Activated CD8-positive, alpha-beta T cell treated with anti-CD3 and anti-CD28 coated beads for 36 hours (primary cell): Measurements from ENCODE around the gene BANK1. TPM values are rescaled to one million over a fixed set of nuclear protein-coding genes. Genes with fewer than 3 reads are reported as not detected.
"Not testable (repeated sequence)": the region's sequence is repeated elsewhere in the genome, so short reads cannot be mapped to it uniquely, and the experiment has no call there.

Source experiments
- ATAC-seq: fragments of 200-7000 bp; cut with Tn5 transposase; one replicate; pipeline ENCODE4 v1.10.0; 2021; ENCODE audit warnings: mild to moderate bottlenecking, moderate library complexity
- CTCF ChIA-PET: fragments of 350-600 bp; sonication (Branson Sonifier 250); formaldehyde crosslinking; loops from one replicate; lab custom pipeline; 2021; ENCODE audit warnings: antibody characterized with exemption; lab: Charles Lee
- POLR2A ChIA-PET: fragments of 350-600 bp; sonication (Branson Sonifier 250); formaldehyde crosslinking; loops from one replicate; lab custom pipeline; 2021; ENCODE audit warnings: antibody characterized with exemption; lab: Charles Lee
- DNase-seq: peaks from one replicate; pipeline ENCODE4 v3.0.0-alpha.2; 2020
- H3K27ac Mint-ChIP-seq: one replicate; pipeline ENCODE4 v1.8.0; 2021; ENCODE audit warnings: mild to moderate bottlenecking, mixed read lengths
- H3K27me3 Mint-ChIP-seq: one replicate; pipeline ENCODE4 v1.8.0; 2021; ENCODE audit warnings: mixed read lengths
- H3K36me3 Mint-ChIP-seq: one replicate; pipeline ENCODE4 v1.8.0; 2021; ENCODE audit warnings: low read depth, mixed read lengths
- H3K4me1 Mint-ChIP-seq: one replicate; pipeline ENCODE4 v1.8.0; 2021; ENCODE audit warnings: low read depth, mixed read lengths
- H3K4me3 Mint-ChIP-seq: one replicate; pipeline ENCODE4 v1.8.0; 2021; ENCODE audit warnings: mild to moderate bottlenecking, moderate library complexity, mixed read lengths
- H3K9me3 Mint-ChIP-seq: one replicate; pipeline ENCODE4 v1.8.0; 2021; ENCODE audit warnings: mixed read lengths
- CTCF ChIP-seq: fragments of 200-600 bp; IDR thresholded peaks from one replicate; pipeline ENCODE4 v1.8.0; 2022; ENCODE audit warnings: antibody characterized with exemption, mild to moderate bottlenecking
- intact Hi-C: fragments of 100-400 bp; cut with micrococcal nuclease; formaldehyde crosslinking; loops from one replicate; pipeline ENCODE4 v1.10.0; 2022
- total RNA-seq, 2 experiments: library from RNA; stranded (reverse); gene quantifications; one replicate each; pipeline ENCODE4 v1.2.3, GENCODE V29; 2021

The BANK1 gene
- total RNA-seq, 2 experiments from 2014 or later = 0.09 to 0.34 TPM

- ATAC-seq (no peak), DNase-seq (no peak)
- ChIA-PET POLR2A (no interaction called here), CTCF (no interaction called here)
- TF ChIP-seq CTCF = no peak
- Mint-ChIP-seq H3K4me3 (no peak overlapping the region), H3K4me1 (no peaks in the 10 kb centered on the region), H3K9me3 (peaks cover 1% of the 10 kb centered on the region), H3K27me3 (peaks cover 12% of the 10 kb centered on the region), H3K36me3 (no peaks in the 10 kb centered on the region), H3K27ac (no peak overlapping the region)
- intact Hi-C loops = no loop called here
These were observed 81.6 kb downstream of the BANK1 start for GRCh38 chr4:101871962-101872676.

- TF ChIP-seq CTCF = no peak
- POLR2A ChIA-PET = no interaction called here
- H3K9me3 Mint-ChIP-seq = no peaks in the 10 kb centered on the region
- no peak for ATAC-seq
- no peak for DNase-seq
- CTCF ChIA-PET = no interaction called here
- no peak overlapping the region for H3K27ac Mint-ChIP-seq
- no peaks in the 10 kb centered on the region for H3K36me3 Mint-ChIP-seq
- no peak overlapping the region for H3K4me3 Mint-ChIP-seq
- H3K27me3 Mint-ChIP-seq = peaks cover 1% of the 10 kb centered on the region
- intact Hi-C loops = no loop called here
- no peaks in the 10 kb centered on the region for H3K4me1 Mint-ChIP-seq
These were observed 95.0 kb downstream of the BANK1 start for GRCh38 chr4:101885574-101885973.

- intact Hi-C loops = no loop called here
- no peaks in the 10 kb centered on the region for H3K9me3 Mint-ChIP-seq
- H3K27me3 Mint-ChIP-seq = peaks cover 1% of the 10 kb centered on the region
- no peak overlapping the region for H3K27ac Mint-ChIP-seq
- H3K36me3 Mint-ChIP-seq = no peaks in the 10 kb centered on the region
- CTCF ChIA-PET = no interaction called here
- ATAC-seq (no peak), DNase-seq (no peak)
- no peak for TF ChIP-seq CTCF
- H3K4me3 Mint-ChIP-seq = no peak overlapping the region
- POLR2A ChIA-PET = no interaction called here
- no peaks in the 10 kb centered on the region for H3K4me1 Mint-ChIP-seq
These were observed 96.3 kb downstream of the BANK1 start for GRCh38 chr4:101886826-101887225.

- intact Hi-C loops = no loop called here
- Mint-ChIP-seq H3K27me3 (peaks cover 1% of the 10 kb centered on the region), H3K27ac (no peak overlapping the region), H3K4me3 (no peak overlapping the region), H3K9me3 (no peaks in the 10 kb centered on the region), H3K4me1 (no peaks in the 10 kb centered on the region), H3K36me3 (no peaks in the 10 kb centered on the region)
- POLR2A ChIA-PET = no interaction called here
- CTCF ChIA-PET = no interaction called here
- DNase-seq (no peak), ATAC-seq (no peak)
- TF ChIP-seq CTCF = no peak
These were observed 97.9 kb downstream of the BANK1 start for GRCh38 chr4:101888472-101888871.

GRCh38 chr4:101905527-101905926, 115.0 kb downstream of the BANK1 start:
- H3K36me3 Mint-ChIP-seq, ATAC-seq, H3K27me3 Mint-ChIP-seq, DNase-seq, POLR2A ChIA-PET, H3K4me3 Mint-ChIP-seq, H3K4me1 Mint-ChIP-seq, H3K9me3 Mint-ChIP-seq, CTCF ChIA-PET, H3K27ac Mint-ChIP-seq, intact Hi-C loops: not testable (repeated sequence)
